PC-9 (cell line): Measurements from ENCODE around the gene CCDC9B. TPM values are rescaled to one million over a fixed set of nuclear protein-coding genes. Genes with fewer than 3 reads are reported as not detected.

Experiments
- BruUV-seq: library from RNA; stranded (reverse); fragments of 400-500 nt; replicated peaks from 2 replicates; lab custom pipeline; 2021; lab: Mats Ljungman, UMichigan
- CTCF ChIA-PET: fragments of 300-600 bp; sonication (Branson Sonifier 250); formaldehyde crosslinking; loops from one replicate; lab custom pipeline; 2022; ENCODE audit warnings: antibody characterized with exemption; lab: Charles Lee
- POLR2A ChIA-PET: fragments of 300-600 bp; sonication (Branson Sonifier 250); formaldehyde crosslinking; loops from one replicate; lab custom pipeline; 2022; ENCODE audit warnings: antibody characterized with exemption; ENCODE audit not compliant: unreplicated experiment; lab: Charles Lee
- DNase-seq, 2 experiments: peaks; one replicate each; pipeline versions ENCODE4 v3.0.0 to v3.0.0-alpha.2; 2015 to 2022; ENCODE audit warnings: mixed read lengths in 1 of 2
- H2AFZ ChIP-seq: fragments of 200-600 bp; sonication (generic); 2 replicates; pipeline ENCODE4 v1.8.1; 2017; ENCODE audit warnings: antibody characterized with exemption
- H3F3A ChIP-seq: fragments of 200-600 bp; sonication (generic); 2 replicates; pipeline ENCODE4 v1.8.1; 2017; ENCODE audit warnings: antibody characterized with exemption, mild to moderate bottlenecking, low read depth; ENCODE audit not compliant: insufficient read depth
- H3K27ac ChIP-seq: fragments of 200-600 bp; sonication (generic); 2 replicates; pipeline ENCODE4 v1.6.1; 2016; ENCODE audit warnings: mixed run types
- H3K27me3 ChIP-seq: fragments of 200-600 bp; sonication (generic); 2 replicates; pipeline ENCODE4 v1.6.1; 2016; ENCODE audit warnings: low read depth, mixed run types; ENCODE audit not compliant: insufficient read depth
- H3K36me3 ChIP-seq: fragments of 200-600 bp; sonication (generic); 2 replicates; pipeline ENCODE4 v1.6.1; 2016; ENCODE audit warnings: low read depth, mixed run types
- H3K4me1 ChIP-seq: fragments of 200-600 bp; sonication (generic); replicated peaks from 2 replicates; pipeline ENCODE4 v1.6.1; 2016; ENCODE audit warnings: mixed run types; ENCODE audit not compliant: insufficient read depth
- H3K4me2 ChIP-seq: fragments of 200-600 bp; sonication (generic); 2 replicates; pipeline ENCODE4 v1.6.1; 2017; ENCODE audit warnings: mixed run types
- H3K4me3 ChIP-seq: fragments of 200-600 bp; sonication (generic); 2 replicates; pipeline ENCODE4 v1.6.1; 2016; ENCODE audit warnings: mixed run types
- H3K79me2 ChIP-seq: fragments of 200-600 bp; sonication (generic); 2 replicates; pipeline ENCODE4 v1.6.1; 2017; ENCODE audit warnings: low read depth, mixed run types
- H3K9me2 ChIP-seq: fragments of 200-600 bp; sonication (generic); 2 replicates; pipeline ENCODE4 v1.8.1; 2017; ENCODE audit warnings: mild to moderate bottlenecking; ENCODE audit not compliant: insufficient read depth
- H3K9me3 ChIP-seq: fragments of 200-600 bp; sonication (generic); 2 replicates; pipeline ENCODE4 v1.8.1; 2016; ENCODE audit warnings: low read depth; ENCODE audit not compliant: insufficient read depth
- H4K20me1 ChIP-seq: fragments of 200-600 bp; sonication (generic); 2 replicates; pipeline ENCODE4 v1.8.1; 2017; ENCODE audit not compliant: insufficient read depth
- EZH2 ChIP-seq: fragments of 200-600 bp; sonication (generic); IDR thresholded peaks from 2 replicates; pipeline ENCODE4 v1.8.0; 2017; ENCODE audit warnings: antibody characterized with exemption, low read depth
- intact Hi-C: fragments of 100-400 bp; cut with micrococcal nuclease; formaldehyde crosslinking; loops from one replicate; pipeline ENCODE4 v1.10.0; 2022; ENCODE audit not compliant: unreplicated experiment
- total RNA-seq: library from RNA; stranded (reverse); gene quantifications from 2 replicates; pipeline ENCODE4 v1.2.3, GENCODE V29; 2021
- TF ChIP-seq, protein P1 (sequence below): fragments of 200-600 bp; sonication (generic); conservative IDR thresholded peaks from 2 replicates; pipeline ENCODE4 v1.6.1; 2017; ENCODE audit warnings: mixed run types, antibody characterized with exemption, mild to moderate bottlenecking, moderate library complexity

Gene CCDC9B
- total RNA-seq, 1 experiment from 2014 or later, result 141 TPM

DNA sequence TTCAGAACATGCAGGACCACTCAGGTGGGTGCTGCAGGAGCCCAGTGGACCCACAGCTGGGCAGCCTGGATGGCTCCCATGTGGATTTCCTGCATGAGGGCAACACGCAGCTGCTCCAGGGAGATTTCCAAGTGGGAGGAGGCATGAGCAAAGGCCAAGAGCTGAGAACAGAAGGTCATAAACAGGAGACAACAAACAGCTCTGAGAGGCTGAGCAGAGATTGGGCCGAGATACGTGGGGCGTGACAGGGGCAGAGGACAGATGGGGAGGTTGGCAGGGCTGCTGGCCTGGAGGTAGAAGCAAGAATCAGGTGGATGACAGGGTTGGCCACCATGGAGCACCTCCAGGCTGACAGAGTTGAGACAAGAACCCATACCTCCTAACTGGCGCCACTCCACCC is 13.0 kb upstream of the CCDC9B start:
- Histone ChIP-seq H3K4me1 (peaks cover 13% of the 10 kb centered on the region), H3K36me3 (no peaks in the 10 kb centered on the region), H3K4me3 (no peak overlapping the region), H2AFZ (no peak overlapping the region), H3K9me2 (no peaks in the 10 kb centered on the region), H3F3A (peaks cover 3% of the 10 kb centered on the region; the same call in 1 of the 2 replicates), H3K79me2 (no peaks in the 10 kb centered on the region), H3K27ac (no peak overlapping the region), H3K27me3 (no peaks in the 10 kb centered on the region), H3K4me2 (no peak overlapping the region), H4K20me1 (no peaks in the 10 kb centered on the region), H3K9me3 (no peaks in the 10 kb centered on the region)
- CTCF ChIA-PET, result no interaction called here
- intact Hi-C loops, result no loop called here
- TF ChIP-seq EZH2, result no peak
- TF ChIP-seq, protein P1, sequence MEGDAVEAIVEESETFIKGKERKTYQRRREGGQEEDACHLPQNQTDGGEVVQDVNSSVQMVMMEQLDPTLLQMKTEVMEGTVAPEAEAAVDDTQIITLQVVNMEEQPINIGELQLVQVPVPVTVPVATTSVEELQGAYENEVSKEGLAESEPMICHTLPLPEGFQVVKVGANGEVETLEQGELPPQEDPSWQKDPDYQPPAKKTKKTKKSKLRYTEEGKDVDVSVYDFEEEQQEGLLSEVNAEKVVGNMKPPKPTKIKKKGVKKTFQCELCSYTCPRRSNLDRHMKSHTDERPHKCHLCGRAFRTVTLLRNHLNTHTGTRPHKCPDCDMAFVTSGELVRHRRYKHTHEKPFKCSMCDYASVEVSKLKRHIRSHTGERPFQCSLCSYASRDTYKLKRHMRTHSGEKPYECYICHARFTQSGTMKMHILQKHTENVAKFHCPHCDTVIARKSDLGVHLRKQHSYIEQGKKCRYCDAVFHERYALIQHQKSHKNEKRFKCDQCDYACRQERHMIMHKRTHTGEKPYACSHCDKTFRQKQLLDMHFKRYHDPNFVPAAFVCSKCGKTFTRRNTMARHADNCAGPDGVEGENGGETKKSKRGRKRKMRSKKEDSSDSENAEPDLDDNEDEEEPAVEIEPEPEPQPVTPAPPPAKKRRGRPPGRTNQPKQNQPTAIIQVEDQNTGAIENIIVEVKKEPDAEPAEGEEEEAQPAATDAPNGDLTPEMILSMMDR, result no peak
- POLR2A ChIA-PET, result no interaction called here
- BruUV-seq, result no TSS peak
- no peak for DNase-seq

DNA sequence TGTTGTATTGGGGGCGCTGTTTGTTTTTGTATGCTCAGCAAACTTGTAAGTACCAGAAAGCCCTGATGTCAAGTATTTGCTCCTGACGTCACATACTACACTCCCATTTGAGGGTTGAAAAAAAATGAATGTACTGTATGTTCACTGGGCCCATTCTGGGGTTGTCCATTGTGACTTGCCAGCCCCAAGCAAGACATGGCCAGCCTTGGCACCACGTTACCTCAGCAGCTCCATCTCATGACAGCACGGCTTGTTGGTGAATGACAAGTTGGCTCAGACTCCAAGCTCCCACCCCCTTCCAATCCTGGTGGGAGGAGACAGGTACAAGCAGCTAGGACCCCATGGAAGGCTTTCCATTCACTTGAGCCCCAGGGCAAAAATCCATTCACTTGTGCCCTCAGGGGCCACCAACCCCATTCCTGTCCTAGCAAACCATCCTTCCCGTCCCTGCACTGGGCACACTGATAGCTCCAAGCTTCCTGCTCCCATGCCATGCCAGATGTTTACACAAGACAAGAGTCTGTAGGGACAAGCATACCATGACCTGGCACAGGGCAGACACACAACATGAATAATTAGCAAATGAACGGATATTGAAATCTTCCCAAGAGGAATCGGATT is 11.7 kb upstream of the CCDC9B start:
- Histone ChIP-seq H3K9me3 (no peaks in the 10 kb centered on the region), H2AFZ (no peak overlapping the region), H3F3A (peaks cover 6% of the 10 kb centered on the region; the same call in 1 of the 2 replicates), H3K9me2 (no peaks in the 10 kb centered on the region), H3K4me2 (no peak overlapping the region), H3K27ac (no peak overlapping the region), H4K20me1 (no peaks in the 10 kb centered on the region), H3K36me3 (no peaks in the 10 kb centered on the region), H3K4me1 (peaks cover 24% of the 10 kb centered on the region), H3K4me3 (no peak overlapping the region), H3K27me3 (no peaks in the 10 kb centered on the region), H3K79me2 (no peaks in the 10 kb centered on the region)
- intact Hi-C loops, result no loop called here
- TF ChIP-seq, protein P1, result no peak
- no peak for TF ChIP-seq EZH2
- CTCF ChIA-PET, result interaction anchor here (1.4 kb wide), 1 partner anchor 14 kb away, joined by 4 read pairs; no protein-coding TSS in a partner anchor
- no peak for DNase-seq
- POLR2A ChIA-PET, result no interaction called here
- BruUV-seq, result no TSS peak

DNA sequence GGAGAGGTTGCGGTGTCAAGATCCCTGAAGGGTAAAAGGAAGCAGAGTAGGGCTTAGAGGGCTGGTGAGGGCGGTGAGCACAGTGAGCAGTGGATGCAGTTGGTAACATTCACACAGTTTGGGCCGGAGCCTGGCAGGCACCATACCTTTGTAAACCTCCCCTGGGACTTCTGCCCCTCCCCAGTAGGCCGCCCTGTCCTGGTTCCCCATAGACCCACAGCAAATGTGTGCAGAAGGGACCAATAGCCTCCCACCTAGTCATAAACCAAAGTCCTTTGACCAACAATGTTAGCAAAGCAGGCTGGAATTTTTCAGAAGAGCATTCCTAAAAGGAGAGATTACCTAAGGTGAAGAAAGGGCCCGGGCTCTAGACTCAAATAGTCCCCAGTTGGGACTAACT is 8.4 kb upstream of the CCDC9B start:
- Histone ChIP-seq H3K4me1 (peaks cover 53% of the 10 kb centered on the region), H4K20me1 (no peaks in the 10 kb centered on the region), H3K27me3 (no peaks in the 10 kb centered on the region), H3K36me3 (no peaks in the 10 kb centered on the region), H3F3A (peaks cover 10% of the 10 kb centered on the region; the same call in 1 of the 2 replicates), H3K9me2 (no peaks in the 10 kb centered on the region), H3K9me3 (no peaks in the 10 kb centered on the region), H2AFZ (no peak overlapping the region), H3K4me3 (no peak overlapping the region), H3K4me2 (no peak overlapping the region), H3K27ac (no peak overlapping the region), H3K79me2 (no peaks in the 10 kb centered on the region)
- TF ChIP-seq, protein P1, result no peak
- TF ChIP-seq EZH2, result no peak
- intact Hi-C loops, result no loop called here
- BruUV-seq, result no TSS peak
- no peak for DNase-seq
- ChIA-PET POLR2A (no interaction called here), CTCF (no interaction called here)
